HG02970 (cell line): ENCODE results near the gene VGLL4.
A peak's percentile ranks its signal among the peaks of the same experiment; 100 is the strongest.

Experiments
- ATAC-seq: cut with Tn5 transposase; IDR thresholded peaks from one replicate; pipeline ENCODE4 v1.9.1; 2021; ENCODE audit warnings: mild to moderate bottlenecking, moderate library complexity, moderate number of reproducible peaks; ENCODE audit not compliant: unreplicated experiment, low FRiP score

The VGLL4 gene

DNA sequence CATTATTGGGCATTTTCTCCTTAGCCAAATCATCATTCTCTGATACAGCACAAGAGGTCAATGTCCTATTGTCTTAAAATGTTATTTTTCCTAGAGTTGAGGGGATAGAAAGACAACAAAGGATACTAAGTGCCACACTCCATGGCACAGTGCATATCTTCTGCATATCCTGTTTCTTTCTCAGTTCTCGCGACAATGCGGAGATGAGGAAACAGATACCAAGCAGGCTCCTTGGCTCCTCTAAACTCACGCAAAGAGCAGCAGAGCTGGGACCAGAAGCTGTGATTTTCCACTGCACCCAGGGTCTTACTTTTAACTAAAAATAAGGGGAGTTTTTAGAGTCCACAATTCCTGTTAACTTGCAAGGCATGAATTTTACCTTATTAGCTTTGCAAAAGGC lies 10.5 kb upstream of the VGLL4 start:
- no peak for ATAC-seq

DNA sequence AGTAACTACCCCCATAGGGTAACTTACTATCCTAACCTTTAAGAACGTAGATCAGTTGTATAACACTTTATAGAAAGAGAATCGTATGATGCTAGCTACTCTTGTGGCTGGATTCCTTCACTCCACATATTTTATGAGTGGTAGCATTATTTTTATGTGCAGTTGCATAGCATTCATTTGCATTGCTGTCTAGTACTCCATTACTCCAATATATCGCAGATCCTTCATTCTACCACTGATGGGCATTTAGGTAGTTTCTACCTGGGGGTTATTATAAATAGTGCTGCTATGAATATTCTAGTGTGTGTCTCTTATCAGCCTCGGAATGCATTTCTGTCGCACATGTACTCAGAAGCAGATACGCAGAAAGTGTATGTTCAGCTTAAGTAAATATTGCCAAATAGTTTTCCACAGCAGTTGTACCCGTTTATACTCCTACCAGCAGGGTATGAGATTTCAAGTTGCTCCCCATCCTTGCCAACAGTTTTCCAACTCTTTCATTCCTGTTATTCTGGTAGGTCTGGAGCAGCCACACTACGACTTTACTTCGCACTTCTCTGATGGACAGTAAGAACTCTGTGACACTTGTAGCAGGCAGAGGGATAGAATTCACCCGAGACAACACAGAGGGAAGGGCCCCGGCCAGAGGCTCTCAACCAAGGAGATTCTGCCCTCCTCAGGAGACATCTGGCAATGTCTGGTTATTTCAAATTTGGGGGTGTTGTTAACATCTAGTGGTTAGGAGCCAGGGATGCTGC lies 9.8 kb upstream of the VGLL4 start:
- no peak for ATAC-seq

DNA sequence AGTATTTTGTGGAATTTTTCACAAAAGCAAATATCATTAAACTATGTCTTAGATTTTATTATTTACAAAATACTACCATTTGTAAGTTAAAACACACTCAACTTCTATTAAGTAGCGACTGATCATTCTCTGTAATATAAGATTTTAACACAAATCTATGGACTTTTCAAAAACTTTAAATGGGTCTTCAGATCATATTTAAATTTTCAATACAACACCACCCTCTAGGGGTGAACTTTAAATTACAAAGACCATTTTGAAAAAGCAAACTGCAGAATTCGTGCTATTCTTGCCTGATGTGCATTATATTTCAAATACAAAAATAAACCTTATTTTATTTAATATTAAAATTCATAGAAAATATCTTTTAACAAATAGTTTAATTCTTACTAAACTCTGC lies 8.2 kb upstream of the VGLL4 start:
- no peak for ATAC-seq

DNA sequence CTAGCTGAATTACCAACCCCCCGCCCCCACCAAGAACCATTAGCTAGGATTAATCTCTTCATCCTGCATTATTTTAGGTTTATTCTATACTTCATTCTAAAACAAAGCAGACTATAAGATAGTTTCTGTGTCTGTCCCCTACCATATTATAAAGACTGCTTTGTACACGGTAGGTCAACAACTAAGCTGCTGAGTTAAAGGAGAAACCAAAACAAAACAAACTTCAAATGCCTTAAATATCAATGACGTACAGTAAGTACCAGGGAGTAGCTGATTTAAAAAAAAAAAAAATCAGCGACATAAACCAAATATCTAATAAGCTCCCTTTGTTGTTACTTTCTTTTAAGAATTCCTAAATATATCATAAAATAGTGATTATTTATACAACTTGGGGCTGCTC lies 7.8 kb upstream of the VGLL4 start:
- ATAC-seq, result no peak

DNA sequence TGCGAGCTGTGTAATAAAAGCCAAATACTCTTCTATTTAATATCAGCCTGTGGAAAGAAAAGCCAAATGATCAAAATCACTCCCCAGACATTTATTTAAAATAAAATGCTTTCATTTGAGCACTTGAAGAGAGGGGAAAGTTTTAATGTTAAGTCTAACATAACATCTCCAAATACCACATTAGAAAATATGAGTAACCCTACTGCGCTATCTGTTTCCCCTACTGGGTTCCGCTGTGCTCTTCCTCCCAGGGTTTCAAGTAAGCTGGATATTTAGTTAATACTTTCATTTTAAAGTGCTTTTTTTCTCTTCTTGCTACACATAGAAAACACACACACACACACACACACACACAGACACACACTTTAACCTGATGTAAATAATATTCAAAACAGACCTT lies 6.7 kb upstream of the VGLL4 start:
- ATAC-seq, result no peak

DNA sequence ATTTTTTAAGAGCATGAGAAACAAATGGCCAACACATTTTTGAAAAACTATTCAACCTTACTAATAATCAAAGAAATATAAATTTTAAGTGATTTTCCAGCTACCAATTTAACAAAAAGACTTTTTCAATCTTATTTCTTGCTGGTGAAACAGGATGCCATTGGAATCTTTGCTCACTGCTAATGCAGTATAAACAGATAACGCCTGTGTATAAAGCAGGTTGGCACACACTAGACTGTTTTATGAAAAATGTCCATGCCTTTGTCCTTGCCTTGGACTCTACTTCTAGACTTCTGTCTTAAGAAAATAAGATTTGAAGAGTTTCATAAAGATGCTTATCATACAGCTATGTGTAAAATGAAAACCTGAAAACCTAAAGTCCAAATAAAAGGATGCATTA lies 5.0 kb upstream of the VGLL4 start:
- no peak for ATAC-seq

DNA sequence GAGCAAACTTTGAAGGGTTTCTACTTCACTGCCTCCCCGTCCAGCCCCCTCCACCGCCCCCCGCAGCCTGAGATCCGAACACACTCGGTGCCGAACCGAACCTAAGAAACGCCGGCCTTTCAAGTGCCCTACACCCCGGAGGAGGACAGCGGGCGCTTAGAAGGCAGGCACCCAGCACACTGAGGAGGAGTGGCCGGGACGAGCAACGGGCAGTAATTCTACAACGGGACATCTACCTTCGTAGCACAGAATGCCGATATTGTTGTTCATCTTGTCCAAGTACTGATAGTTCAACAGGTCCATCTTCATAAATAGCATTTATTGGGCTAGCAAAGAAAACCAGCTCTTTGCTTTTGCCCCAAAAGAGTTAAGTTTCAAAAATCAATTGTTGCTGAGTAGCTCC lies 513 bp downstream of the VGLL4 start:
- peak; percentile 11 for ATAC-seq

DNA sequence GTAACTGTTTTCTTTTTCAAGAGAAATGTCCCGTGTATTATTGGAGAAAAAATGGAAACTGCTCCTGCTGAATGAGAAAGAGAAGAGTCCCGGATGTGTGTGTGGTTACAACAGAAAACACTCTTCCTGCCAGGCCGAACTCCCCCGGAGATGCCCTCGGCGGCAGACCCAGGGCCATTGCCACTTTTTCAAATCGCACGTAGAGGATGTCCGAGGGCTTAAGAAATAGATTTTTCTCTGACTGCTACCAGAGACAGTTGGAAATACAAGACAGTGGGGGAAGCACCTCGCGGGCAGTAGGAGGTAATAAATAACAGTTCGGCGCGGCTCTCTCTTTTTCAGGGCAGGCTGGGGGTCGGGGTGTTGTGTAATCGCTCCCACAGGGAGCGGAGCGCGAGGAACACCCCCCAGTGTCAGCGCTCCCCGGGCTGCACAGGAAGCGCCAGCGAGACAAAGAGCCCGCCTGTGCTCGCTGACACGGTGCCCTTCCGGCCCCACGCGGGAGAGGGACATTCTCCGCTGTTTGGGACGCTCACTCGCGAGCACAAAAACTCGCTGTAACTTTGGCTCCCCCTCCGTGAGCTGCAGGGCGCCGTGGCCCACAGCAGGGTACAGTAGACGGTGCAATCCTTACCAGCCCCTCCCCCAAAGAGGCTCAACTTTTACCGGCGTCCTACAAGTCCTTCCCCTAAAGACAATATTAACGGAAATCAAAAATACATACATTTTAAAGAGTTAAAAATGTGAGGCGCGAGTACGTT lies 1.1 kb downstream of the VGLL4 start:
- peak; percentile 56 for ATAC-seq

DNA sequence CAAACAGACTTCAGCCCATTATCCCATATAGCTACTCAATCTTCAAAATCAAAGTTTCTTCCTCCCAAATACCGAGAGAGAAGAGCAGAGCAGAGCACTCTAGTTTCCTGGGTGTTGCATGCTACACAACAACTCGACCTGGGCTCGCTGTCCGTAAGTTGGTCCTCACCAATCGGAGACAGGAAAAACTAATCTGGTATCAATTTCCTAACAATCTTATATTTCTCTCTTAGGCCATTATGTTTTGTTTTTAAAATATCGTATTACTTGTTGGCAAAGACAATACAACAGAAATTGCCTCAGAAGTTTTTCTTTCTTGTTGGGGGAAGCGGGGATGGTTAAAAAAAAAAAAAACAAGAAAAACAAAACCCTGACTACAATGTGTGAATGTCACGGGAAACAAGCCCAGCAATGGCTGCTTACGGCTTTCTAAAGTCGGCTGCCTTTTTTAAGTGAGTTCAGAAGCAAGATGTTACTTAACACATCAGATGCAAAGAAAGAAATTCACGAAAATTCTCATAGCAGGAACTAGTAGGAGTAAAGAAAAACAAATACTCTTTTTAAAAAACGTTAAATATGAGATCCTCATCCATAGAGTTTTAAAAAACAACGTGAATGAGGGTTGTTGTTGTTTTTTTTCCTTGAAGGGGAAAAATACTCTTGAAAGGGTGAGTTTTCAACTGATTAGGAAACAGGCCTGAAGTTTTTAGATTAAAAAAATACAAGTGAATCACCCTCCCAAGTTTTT lies 1.9 kb downstream of the VGLL4 start:
- no peak for ATAC-seq

DNA sequence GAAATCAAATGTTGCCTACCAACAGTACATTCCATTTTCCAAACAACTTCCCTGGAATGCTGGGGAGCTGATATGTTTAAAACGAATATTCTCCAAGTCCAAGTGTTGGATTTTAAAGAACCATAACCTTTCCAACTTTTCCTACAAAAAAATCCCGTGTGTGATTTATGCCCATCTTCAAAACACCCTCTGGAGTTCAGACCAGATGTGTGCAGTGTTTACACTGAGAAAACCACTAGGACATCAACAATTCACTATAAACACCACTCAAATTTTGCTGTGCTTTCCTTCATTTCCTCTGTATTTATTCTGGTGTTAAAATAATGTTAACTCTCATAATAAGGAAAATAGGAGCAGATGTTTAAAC lies 2.4 kb downstream of the VGLL4 start:
- no peak for ATAC-seq

DNA sequence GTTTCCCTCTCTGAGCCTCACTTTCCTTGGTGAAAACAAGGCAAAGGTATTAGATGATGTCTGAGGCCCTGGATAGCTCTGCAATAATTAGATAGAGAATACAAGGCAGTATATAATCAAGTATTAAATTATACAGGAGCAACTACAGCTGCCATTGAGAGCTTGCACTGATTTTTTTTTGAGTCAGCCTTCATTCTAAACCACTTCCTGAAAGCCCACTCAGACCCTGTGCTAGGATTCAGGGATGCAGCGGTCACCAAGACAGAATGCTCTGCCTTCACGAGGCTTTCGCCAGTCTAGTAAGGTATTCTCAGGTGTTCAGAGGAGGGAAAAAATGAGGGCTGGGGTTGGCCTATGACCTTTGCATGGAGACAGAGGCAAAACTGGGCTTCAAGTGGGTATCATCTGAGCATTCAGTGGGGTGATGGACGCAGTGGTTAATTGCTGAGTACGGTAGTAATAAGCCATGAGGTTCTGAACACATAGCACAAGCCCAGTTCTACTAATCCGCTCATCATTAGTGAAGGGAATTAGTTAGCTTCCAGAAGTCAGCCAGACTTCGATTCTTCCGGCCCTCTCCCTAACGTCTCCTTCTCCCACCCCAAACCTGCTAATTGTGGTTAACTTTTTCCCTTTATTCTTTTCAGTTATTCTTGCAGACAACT lies 3.6 kb downstream of the VGLL4 start:
- ATAC-seq, result no peak

DNA sequence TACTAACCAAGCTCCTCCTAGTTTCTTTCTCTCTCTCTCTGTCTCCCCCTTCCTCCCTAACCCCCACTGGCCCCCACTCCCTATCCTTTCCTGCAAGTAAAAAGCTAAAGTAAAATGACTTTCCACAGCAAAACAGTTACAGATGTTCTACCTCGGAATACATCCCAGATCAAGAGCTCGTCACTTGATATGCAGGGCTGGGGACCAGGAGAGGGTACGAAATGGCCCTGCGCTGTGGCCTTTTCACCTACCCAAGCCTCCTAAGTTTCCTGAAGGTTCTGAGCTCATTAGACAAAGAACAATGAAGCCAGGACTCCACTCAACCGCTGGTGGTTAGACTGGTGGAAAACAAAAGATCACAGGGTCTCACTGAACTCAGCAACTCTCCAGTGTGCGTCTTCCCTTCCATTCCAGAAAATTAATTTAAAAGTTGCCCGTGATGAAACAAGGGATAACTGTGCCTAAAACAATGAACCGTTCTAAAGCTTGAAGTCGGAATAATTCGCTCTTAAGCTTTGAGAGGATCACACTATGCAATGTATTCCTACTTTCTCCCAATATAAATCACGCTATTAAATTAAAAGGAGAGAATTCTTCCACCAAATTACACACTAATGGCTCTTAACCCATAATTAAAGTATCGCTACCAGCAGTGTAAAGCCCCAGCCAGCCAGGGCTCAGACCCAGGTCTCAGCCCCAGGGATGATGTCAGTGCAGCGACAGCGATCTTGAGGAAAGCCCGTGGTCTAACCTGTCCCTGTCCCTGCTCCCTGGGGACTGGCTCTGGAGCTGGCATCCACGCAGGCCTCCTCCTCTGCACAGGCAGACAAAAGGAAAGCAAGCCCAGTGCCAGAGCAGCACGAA lies 5.0 kb downstream of the VGLL4 start:
- no peak for ATAC-seq

DNA sequence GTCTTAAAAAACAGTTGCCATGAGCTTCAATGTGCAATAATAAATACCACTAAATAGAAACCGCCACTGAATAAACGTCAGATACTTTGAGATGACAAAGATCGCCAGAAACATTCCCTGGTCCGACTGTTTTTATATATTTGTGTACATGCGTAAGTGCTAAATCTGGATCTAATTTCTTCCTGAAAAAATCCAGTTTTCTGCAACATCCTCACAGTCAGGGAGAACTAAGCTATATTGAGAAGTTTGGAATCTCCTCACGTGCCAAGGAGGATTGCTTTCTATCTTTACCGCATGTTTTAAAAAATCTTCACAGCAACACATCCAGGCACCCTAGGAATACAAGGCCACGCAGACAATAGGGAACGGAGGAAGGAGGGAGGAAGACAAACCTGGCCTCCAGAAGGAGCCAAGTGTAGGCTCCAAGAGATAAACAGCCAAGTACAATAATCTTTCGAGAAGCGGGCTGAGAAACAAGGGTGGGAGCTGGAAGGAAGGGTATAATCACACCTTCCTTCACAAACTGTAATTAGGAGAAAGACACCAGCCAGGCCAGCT lies 5.7 kb downstream of the VGLL4 start:
- ATAC-seq, result no peak

DNA sequence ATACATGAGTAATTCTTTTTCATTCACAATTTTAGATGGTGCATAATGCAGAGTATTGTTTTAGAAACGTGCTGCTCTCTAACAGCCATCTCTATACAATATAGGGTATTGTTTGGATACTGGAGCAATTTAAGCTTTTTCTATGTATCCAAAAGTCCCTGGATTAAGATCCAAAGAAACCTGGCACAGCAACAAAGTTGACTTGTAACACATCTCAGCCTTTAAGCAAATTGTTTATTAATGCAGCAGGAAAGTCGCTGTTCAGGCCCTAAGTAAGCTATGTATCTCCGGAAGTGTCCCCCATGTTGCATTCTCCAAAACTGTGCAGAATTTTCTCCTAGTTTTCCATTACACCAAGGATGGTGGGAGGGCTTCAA lies 7.3 kb downstream of the VGLL4 start:
- no peak for ATAC-seq

DNA sequence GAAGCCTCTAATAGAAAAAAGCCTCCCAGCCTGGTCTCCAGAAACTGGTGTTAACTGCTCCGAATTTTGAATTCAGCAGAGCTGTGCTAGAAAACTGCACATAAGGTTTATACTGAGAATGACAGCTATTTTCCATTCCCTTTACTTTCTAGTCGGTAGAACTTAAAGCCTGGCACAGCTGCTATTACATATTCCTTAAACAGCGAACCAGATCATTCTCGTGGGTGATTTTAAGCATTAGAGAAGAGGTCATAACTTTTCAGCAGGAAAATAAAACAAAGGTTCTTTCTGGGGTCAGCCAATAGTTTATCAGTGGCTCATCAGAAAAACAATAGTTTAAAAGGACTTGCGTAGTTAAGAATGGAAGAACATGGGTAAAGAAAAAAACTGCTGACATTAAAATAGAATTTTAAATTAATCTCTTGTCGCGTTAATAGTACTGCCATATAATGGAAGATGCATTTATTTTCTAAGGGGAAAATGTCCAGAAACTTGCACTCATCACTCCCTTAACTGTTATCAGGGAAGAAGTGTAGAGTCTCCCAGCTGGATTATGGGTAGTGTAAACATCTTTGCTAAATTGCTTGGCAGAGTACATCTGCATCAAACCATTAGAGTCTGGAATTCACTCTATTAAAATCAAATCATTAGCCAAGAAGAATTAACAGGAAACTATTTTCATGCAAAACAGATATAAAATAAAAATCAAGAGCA lies 7.9 kb downstream of the VGLL4 start:
- ATAC-seq, result no peak

DNA sequence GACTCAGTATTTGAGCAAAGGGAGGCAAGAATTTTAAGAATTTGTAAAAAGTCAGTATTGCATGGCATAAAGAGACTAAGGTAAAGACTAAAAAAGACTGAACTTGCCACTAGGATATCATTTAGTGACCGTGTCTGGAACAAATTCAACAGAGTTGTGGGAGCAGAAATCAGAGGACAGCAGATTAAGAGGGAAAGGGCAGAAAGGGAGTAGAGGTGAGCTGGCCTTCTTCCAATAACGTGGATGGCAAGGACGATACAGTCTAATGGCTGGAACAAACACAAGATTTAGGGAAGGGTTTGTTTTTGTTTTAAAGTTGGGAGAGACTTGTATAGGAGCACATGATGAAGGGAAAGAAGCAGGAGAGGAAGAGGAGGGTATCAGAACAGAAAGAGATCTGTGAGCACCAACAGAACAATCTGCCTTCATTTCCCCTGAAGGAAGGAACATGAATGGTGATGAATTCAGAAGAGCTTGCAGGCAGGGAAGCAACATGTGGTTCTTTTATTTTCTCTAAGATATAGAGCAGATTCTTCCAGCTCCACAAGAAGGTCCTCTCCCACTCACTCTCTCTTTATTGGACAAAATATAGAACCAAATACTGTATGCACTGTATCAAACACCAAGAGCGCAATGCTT lies 8.6 kb downstream of the VGLL4 start:
- no peak for ATAC-seq

DNA sequence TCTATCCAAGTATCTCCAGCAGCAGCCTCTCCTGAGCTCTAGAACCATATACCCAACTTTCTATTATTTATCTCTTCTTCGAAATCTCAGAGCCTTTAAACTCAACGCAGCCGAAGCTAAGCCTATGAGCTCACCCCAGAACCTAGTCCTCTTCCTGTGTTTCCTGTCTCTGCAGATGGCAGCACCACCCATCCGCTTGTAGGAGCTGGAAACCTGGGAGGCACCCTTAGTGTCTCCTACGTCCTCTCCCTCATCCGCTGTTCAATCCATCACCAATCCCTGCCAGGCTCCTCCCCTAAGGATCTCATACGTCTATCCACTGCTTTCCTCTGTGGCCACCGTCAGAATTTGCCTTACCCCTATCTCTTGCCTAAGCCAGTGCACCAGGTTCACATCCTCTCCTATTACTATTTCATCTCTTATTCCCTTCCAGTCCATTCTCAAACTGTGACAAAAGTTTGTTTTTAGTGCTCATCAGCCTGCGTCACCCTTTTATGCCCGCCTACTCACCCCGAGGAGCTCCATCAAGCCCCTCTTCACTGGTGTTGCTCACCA lies 9.6 kb downstream of the VGLL4 start:
- ATAC-seq, result no peak

DNA sequence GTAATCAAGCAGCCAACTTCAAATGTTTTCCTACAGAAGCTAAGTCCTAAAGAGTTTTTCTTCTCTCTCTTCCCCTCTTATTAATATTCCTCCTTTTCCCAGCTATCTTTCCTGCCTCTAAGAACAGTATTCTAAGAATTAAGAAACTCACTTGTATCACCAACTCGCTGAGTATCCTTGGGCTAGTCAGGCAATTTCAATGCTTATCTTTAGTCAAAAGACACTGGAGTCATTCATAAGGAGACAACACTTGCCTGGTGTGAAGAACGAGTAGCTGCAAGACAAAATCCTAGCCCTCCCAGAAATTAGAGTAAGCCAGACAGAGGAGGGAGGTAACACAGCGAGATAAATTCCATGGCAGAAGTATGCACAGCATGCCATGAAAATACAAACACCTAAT lies 10.7 kb downstream of the VGLL4 start:
- no peak for ATAC-seq
